GM19463 (cell line): ENCODE results near the gene MCOLN1.

Source experiments
- ATAC-seq: cut with Tn5 transposase; IDR thresholded peaks from one replicate; pipeline ENCODE4 v1.9.1; 2021; ENCODE audit warnings: mild to moderate bottlenecking, moderate library complexity; ENCODE audit not compliant: unreplicated experiment

MCOLN1 gene

DNA sequence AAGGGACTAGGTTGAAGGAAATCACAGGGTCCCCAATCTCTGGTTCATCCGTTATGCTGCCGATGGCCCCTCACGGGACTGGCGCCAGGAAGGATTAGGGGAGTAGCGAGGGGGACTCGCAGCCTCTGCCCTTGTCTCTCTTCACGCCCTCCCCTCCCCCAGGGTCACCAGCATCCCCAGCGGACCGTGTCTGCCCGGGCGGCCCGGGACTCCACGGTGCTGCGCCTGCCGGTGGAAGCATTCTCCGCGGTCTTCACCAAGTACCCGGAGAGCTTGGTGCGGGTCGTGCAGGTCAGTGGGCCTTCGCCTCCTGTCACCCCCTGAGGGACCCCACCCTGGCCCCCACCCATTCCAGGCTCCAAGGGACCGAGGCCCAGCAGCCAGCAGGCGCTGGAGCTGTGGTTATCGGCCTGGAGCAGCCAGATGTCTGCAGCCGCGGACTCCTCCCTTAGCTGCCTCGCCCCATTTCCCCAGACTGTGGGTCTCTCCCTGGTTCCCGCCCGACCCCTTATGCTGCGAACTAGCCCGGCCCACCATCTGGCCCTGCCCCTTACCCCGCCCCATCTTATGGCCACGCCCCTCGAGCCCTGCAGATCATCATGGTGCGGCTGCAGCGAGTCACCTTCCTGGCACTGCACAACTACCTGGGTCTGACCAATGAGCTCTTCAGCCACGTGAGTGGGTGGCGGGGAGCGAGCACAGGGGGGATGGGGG lies 18.5 kb downstream of the MCOLN1 start:
- no peak for ATAC-seq

DNA sequence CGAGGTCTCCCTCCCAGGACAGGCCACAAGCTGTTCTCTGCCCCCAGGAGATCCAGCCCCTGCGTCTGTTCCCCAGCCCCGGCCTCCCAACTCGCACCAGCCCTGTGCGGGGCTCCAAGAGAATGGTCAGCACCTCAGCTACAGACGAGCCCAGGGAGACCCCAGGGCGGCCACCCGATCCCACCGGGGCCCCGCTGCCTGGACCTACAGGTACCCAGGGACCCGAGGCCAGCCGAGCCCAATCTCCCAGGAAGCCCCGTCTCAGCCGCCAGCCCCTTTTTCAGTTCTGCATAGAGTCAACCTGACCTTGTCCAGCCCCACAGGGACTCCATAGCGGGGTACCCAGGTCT lies 19.0 kb downstream of the MCOLN1 start:
- ATAC-seq = no peak

DNA sequence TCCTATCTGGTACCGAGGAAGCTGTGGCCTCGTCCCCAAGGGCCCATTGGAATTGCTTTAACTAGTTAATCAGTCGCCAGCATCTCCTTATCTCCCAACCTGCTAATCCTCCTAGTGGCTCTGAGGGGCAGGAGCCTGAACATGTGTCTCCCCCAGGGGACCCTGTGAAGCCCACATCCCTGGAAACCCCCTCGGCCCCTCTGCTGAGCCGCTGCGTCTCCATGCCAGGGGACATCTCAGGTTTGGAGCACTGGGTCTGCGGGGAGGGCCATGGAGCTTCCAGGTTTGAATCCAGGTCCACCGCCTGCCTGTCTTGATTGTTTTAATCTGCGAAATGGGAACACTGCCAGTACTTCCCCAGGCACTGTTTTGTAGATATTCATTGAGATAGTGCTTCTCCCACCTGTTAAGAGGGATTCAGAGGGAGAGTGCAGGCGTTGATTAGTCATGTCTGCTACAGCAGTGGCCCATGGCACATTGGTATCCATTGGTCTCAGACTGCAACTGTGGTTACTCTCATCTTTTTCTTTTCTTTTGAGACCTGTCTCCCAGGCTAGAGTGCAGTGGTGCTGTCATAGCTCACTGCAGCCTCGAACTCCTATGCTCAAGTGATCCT lies 19.5 kb downstream of the MCOLN1 start:
- ATAC-seq = no peak

DNA sequence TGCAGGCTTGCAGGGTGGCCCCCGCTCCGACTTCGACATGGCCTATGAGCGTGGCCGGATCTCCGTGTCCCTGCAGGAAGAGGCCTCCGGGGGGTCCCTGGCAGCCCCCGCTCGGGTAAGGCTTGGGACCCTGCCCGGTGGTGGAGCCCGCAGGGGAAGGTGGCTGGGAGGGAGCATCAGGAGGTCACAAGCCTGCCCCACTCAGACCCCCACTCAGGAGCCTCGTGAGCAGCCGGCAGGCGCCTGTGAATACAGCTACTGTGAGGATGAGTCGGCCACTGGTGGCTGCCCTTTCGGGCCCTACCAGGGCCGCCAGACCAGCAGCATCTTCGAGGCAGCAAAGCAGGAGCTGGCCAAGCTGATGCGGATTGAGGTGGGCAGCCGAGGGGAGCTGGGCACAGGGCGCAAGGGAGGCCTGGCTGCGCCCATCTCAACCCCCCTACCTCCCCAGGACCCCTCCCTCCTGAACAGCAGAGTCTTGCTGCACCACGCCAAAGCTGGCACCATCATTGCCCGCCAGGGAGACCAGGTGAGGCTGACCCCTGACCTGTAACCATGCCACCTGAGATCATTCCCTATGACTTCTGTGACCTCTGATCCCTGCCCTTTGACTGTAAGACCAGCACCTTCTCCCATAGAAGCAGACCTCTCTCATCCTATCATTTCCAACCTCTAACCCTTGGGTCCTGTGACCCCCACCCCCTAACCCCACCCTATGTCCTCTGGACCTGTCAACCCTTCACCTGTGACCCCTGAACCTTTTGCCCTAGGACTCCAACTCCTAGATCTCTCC lies 20.3 kb downstream of the MCOLN1 start:
- ATAC-seq = no peak

DNA sequence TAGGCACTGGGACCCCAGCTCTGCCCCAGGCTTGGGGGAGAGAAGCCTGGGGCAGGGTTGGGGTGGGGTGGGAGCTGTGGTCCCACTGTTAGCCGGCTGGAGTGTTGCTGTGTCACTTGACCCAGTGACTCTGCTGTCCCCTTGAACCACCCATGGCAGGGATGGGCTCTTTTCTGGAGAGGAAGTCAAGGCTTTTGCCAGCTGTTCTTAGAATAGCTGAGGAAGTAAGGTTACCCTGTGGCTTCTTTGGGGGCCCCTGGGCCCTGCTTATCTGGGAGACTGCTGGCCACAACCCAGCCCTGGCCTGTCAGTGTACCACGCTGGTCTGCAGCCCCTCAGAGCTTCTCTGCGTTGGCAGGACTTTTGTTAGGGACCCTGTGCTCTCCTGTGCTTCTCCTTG lies 22.2 kb downstream of the MCOLN1 start:
- no peak for ATAC-seq

DNA sequence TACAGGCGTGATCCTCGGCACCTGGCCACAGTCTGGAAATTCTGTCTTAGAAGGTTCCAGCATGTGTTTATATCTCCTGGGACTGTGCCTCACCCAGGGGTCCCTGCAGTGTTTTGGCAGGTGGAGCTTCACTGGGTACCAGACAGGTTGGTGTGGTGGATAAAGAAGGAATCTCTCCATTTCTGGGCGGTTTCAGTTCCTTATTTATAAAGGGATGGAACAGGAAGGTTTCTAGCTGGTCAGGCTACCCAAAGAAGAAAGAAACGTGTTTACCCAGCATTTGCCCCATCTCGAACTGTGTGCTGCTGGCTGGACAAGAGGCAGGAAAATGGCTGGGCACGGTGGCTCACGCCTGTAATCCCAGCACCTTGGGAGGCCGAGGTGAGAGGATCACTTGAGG lies 22.9 kb downstream of the MCOLN1 start:
- no peak for ATAC-seq

DNA sequence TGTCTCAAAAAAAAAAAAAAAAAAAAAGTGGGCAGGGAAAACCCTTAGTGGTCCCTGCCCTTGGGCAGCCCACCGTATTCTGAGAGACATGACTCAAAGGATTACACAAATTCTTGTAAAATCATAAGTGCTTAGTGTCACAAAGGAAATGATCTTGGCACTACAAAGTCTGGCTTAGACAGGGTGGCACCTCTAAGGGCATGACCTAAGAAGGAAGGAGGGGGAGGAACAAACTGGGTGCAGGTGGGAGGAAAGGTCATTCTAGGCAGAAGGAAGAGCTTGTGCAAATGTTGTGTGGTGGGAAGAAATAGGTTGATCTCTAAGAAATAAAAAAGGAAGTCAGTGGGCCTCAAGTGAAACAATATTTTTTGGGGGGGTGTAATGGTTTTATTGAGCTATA lies 23.5 kb downstream of the MCOLN1 start:
- no peak for ATAC-seq

DNA sequence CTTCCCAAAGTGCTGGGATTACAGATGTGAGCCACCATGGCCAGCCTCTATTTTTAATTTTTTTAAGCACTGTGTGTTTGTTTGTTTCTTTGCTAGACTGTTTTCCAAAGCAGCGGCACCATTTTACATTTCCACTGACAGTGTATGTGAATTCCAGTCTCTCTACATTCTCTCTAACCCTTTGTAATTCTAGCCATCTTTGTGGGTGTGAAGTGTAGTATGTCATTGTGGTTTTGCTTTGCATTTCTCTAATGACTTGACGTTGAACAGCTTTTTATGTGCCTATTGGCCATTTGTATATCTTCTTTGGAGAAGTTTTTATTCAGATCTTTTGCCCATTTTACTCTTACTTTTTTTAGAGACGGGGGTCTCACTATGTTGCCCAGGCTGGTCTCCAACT lies 24.7 kb downstream of the MCOLN1 start:
- no peak for ATAC-seq

DNA sequence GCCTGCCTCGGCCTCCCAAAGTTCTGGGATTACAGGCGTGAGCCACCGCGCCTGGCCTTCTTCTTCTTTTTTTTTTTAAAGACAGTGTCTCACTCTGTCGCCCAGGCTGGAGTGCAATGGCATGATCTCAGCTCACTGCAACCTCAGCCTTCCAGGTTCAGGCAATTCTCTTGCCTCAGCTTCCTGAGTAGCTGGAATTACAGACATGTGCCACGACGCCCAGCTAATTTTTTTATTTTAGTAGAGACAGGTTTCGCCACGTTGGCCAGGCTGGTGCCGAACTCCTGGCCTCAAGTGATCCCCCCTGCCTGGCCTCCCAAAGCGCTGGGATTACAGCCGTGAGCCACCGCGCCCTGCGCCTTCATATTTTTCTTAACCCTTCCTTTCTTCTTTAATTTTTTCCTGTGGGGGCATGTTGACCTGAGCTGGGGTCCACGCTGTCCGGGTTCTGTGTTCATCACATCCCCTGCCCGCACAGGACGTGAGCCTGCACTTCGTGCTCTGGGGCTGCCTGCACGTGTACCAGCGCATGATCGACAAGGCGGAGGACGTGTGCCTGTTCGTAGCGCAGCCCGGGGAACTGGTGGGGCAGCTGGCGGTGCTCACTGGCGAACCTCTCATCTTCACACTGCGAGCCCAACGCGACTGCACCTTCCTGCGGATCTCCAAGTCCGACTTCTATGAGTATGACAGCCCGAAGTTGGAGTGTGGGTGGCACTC lies 27.2 kb downstream of the MCOLN1 start:
- ATAC-seq = no peak

DNA sequence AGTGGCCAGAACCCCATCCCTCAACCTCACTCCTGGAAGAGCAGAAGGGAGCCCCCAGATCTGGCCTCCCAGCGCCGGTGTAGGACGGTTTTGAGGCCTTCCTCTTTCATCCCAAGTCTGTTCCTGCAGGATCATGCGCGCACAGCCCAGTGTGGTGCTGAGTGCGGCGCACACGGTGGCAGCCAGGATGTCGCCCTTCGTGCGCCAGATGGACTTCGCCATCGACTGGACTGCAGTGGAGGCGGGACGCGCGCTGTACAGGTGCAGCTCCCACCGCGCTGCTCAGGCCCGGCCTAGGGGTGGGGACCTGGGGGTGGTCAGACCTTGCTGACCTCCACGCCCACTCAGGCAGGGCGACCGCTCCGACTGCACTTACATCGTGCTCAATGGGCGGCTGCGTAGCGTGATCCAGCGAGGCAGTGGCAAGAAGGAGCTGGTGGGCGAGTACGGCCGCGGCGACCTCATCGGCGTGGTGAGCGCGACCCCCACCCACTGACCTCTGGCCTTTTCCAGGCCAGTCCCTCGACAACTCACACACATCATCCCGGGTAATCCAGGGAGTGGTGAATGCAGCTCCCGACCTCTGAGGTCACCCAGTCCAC lies 27.8 kb downstream of the MCOLN1 start:
- ATAC-seq = no peak

DNA sequence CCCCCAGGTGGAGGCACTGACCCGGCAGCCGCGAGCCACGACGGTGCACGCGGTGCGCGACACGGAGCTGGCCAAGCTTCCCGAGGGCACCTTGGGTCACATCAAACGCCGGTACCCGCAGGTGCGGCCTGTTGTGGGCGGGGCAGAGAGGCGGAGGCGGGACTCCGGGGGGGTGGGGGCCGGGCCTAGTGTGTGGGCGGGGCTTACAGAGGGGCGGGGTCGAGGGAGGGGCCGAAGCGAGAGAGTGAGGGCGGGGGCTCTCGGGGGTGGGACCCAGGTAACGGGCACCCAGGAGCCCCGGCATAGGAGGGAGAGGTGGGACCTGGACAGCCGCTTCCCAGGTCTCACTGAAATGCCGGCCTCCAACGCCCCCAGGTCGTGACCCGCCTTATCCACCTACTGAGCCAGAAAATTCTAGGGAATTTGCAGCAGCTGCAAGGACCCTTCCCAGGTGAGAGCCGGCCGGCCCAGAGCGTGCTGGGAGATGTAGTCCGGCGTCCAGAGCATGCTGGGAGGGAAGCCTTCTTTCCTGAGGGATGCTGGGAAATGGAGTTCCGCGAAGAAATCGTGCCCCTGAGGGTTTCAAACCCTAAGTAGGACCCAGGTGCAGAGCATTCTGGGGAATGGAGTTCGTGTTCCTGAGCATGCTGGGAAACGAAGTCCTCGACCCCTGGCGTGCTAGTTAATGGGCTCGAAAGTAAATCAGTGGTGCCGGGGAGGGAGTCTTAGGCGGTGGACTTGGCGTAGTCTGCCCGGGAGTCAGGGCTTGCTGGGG lies 28.8 kb downstream of the MCOLN1 start:
- no peak for ATAC-seq

DNA sequence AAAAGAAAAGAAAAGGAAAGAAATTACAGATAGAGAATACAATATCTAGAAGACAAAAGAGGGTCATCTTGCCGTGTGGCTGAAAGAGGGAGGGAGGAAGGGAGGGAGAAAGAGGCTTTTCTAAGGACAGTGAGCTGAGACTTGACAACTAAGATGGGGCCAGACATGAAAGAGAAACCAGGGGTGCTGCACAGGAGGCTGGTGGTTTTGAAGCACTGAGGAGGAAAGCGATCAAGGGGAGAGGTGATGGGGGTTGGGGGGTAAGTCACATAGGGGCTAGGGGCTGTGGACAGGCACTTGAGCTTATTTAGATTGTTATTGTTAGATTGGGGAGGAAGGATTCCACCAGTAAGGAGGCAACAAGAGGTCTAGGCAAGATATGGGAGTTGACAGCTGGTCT lies 30.4 kb downstream of the MCOLN1 start:
- ATAC-seq = no peak

DNA sequence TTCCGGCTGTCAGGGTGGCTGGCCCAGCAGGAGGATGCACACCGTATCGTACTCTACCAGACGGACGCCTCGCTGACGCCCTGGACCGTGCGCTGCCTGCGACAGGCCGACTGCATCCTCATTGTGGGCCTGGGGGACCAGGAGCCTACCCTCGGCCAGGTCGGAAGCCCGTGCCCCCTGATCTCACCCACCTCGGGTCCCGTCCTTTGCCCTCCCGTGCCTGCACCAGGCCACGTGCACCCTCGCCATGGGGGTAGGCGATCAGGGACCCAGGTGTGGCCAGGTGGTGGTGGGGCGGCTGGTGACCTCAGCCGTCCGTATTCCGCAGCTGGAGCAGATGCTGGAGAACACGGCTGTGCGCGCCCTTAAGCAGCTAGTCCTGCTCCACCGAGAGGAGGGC lies 32.1 kb downstream of the MCOLN1 start:
- no peak for ATAC-seq

DNA sequence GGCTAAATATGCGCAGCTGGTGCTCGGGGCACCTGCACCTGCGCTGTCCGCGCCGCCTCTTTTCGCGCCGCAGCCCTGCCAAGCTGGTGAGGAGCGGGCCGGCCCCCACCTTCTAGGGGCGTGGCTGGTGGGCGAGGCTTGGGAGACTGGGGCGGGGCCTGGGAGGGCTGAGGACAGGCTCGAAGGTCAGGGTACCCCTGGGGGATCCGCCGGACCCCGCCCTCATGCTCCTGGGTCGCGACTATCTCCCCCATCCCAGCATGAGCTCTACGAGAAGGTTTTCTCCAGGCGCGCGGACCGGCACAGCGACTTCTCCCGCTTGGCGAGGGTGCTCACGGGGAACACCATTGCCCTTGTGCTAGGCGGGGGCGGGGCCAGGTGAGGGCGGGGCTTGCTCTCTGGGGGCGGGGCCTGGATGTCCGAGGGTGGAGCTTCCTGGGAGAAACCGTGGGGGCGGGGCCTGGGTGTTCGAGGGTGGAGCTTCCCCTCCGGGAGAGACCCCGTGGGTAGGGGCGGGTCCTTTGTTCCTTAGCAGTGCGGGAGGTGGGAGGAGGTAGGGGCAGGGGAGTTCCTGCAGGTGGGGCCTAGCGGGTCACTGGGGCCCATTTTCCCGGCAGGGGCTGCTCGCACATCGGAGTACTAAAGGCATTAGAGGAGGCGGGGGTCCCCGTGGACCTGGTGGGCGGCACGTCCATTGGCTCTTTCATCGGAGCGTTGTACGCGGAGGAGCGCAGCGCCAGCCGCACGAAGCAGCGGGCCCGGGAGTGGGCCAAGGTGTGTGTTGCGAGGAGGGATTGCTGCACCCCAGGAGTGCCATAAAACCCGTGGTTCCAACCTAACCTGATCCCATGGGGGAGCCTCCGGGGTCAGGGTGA lies 32.8 kb downstream of the MCOLN1 start:
- no peak for ATAC-seq

DNA sequence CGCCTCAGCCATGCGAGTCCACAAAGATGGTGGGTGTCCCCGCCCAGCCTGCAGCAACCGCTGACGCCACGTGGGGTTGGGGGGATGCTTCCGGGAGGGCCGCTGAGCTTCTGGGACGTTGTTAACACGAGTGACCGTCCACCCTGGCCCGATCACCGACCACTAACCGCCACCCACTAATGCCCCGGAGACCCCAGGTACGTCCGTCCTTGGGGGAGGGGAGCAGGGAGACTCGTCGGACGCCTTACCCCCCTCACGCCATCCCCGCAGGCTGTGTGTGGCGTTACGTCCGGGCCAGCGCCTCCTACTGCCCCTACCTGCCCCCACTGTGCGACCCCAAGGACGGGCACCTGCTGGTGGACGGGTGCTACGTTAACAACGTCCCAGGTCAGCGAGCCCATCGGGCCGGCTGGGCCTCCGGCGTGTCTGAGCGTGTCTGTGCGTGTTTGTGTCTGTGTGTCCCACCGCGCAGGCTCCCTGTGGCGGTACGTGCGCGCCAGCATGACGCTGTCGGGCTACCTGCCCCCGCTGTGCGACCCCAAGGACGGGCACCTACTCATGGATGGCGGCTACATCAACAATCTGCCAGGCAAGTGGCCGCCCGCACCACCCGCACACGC lies 34.4 kb downstream of the MCOLN1 start:
- no peak for ATAC-seq

DNA sequence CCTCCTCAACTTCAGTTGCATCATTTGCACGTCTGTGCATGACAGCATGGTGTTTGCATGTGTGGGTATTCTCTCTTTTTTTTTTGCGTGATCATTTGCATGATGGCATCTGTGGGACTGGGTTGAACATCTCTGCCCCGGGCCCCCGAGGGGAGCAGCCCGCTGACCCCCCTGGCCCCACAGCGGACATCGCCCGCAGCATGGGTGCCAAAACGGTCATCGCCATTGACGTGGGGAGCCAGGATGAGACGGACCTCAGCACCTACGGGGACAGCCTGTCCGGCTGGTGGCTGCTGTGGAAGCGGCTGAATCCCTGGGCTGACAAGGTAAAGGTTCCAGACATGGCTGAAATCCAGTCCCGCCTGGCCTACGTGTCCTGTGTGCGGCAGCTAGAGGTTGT lies 36.2 kb downstream of the MCOLN1 start:
- no peak for ATAC-seq

DNA sequence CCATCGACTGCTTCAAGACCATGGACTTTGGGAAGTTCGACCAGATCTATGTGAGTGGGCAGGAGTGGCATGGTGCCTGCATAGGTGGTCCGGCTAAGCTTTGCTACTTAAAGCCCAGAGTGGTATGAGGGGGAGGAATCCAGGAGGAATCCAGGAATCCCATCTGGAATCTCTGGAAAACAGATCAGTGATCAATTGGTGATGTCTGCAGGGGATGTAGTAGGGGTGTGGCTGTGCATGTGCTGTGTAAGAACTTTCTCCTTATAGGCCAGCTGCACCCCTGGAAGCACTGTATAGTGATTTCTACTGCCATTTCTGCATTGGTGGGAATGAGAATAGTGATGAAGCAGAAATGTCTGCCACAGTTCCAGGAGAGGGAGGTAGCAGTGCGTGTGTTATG lies 36.7 kb downstream of the MCOLN1 start:
- no peak for ATAC-seq

DNA sequence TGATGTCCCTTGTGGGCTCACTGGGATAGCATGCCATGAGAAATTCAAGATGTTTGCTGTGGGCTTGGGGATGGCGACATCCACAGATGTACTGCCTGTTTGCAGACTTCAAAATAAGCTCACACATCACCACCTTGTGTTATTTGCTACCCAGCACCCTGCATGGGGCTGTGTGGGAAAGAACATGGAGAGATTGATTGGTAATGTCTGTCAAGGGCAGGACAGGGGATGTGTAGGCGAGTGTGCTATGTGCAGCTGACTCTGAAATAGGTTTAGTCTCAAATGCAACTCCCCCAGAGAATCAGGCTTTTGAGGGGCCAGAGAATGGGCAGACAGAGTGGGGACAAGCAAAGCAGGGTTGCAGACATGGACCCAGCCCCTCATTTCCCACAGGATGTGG lies 37.8 kb downstream of the MCOLN1 start:
- no peak for ATAC-seq

DNA sequence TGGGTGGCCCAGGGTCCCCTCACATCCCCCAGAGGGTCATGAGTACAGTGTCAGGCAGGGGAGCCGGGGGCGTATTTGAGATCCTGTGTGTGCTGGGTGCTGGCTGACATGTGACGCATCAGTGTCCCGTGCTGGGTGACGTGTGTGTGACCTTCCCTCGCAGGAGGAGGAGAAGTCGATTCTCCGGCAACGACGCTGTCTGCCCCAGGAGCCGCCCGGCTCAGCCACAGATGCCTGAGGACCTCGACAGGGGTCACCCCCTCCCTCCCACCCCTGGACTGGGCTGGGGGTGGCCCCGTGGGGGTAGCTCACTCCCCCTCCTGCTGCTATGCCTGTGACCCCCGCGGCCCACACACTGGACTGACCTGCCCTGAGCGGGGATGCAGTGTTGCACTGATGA lies 38.9 kb downstream of the MCOLN1 start:
- no peak for ATAC-seq
